ENCODE measurements around the gene AFF3. TPM values are rescaled to one million over a fixed set of nuclear protein-coding genes. Genes with fewer than 3 reads are reported as not detected.

AFF3 gene
- total RNA-seq, 1 experiment from 2014 or later: not detected

GRCh38 chr2:99659874-99660273, 482.5 kb downstream of the AFF3 start:
- Histone ChIP-seq H3K4me1 (ENCODE audit: insufficient read depth, low read length, poor library complexity, severe bottlenecking) (no peaks in the 10 kb centered on the region), H3K4me3 (ENCODE audit: low read depth, low read length, poor library complexity, severe bottlenecking) (no peak overlapping the region), H3K9me3 (ENCODE audit: low read depth, low read length, poor library complexity, severe bottlenecking) (no peaks in the 10 kb centered on the region), H3K27ac (ENCODE audit: low read depth, low read length, poor library complexity, severe bottlenecking) (no peak overlapping the region), H3K27me3 (replicated peaks; ENCODE audit: insufficient read depth, low read depth, low read length, poor library complexity) (peaks cover 10% of the 10 kb centered on the region), H3K36me3 (ENCODE audit: insufficient read depth, low read length, poor library complexity, severe bottlenecking) (no peaks in the 10 kb centered on the region)
- no peak for DNase-seq (ENCODE audit: low spot score)
- ChIA-PET CTCF (no interaction called here), POLR2A (ENCODE audit: low non-redundant PET) (no interaction called here)
- no TSS peak for BruUV-seq (replicated peaks)
- TF ChIP-seq CTCF (conservative IDR thresholded peaks at IDR 0.05; ENCODE audit: low read depth, low read length): no peak
- intact Hi-C loops (cut with micrococcal nuclease; ENCODE audit: unreplicated experiment): no loop called here

- H3K9me3 ChIP-seq (ENCODE audit: low read depth, low read length, poor library complexity, severe bottlenecking): no peaks in the 10 kb centered on the region
- DNase-seq (ENCODE audit: low spot score): no peak
- BruUV-seq (replicated peaks): no TSS peak
- peaks cover 16% of the 10 kb centered on the region for H3K27me3 ChIP-seq (replicated peaks; ENCODE audit: insufficient read depth, low read depth, low read length, poor library complexity)
- H3K4me1 ChIP-seq (ENCODE audit: insufficient read depth, low read length, poor library complexity, severe bottlenecking): no peaks in the 10 kb centered on the region
- CTCF ChIA-PET: no interaction called here
- H3K27ac ChIP-seq (ENCODE audit: low read depth, low read length, poor library complexity, severe bottlenecking): no peak overlapping the region
- H3K36me3 ChIP-seq (ENCODE audit: insufficient read depth, low read length, poor library complexity, severe bottlenecking): no peaks in the 10 kb centered on the region
- TF ChIP-seq EZH2 (IDR thresholded peaks at IDR 0.05; ENCODE audit: borderline replicate concordance, low read depth, low read length, poor library complexity, severe bottlenecking): no peak
- TF ChIP-seq CTCF (conservative IDR thresholded peaks at IDR 0.05; ENCODE audit: low read depth, low read length): no peak
- intact Hi-C loops (cut with micrococcal nuclease; ENCODE audit: unreplicated experiment): no loop called here
- POLR2A ChIA-PET (ENCODE audit: low non-redundant PET): no interaction called here
- no peak overlapping the region for H3K4me3 ChIP-seq (ENCODE audit: low read depth, low read length, poor library complexity, severe bottlenecking)
These were observed 484.6 kb downstream of the AFF3 start for GRCh38 chr2:99657691-99658258.

- Histone ChIP-seq H3K4me1 (ENCODE audit: insufficient read depth, low read length, poor library complexity, severe bottlenecking) (no peaks in the 10 kb centered on the region), H3K9me3 (ENCODE audit: low read depth, low read length, poor library complexity, severe bottlenecking) (no peaks in the 10 kb centered on the region), H3K4me3 (ENCODE audit: low read depth, low read length, poor library complexity, severe bottlenecking) (no peak overlapping the region), H3K27me3 (replicated peaks; ENCODE audit: insufficient read depth, low read depth, low read length, poor library complexity) (peaks cover 16% of the 10 kb centered on the region), H3K27ac (ENCODE audit: low read depth, low read length, poor library complexity, severe bottlenecking) (no peak overlapping the region), H3K36me3 (ENCODE audit: insufficient read depth, low read length, poor library complexity, severe bottlenecking) (no peaks in the 10 kb centered on the region)
- no peak for DNase-seq (ENCODE audit: low spot score)
- TF ChIP-seq EZH2 (IDR thresholded peaks at IDR 0.05; ENCODE audit: borderline replicate concordance, low read depth, low read length, poor library complexity, severe bottlenecking) (no peak), CTCF (conservative IDR thresholded peaks at IDR 0.05; ENCODE audit: low read depth, low read length) (no peak)
- intact Hi-C loops (cut with micrococcal nuclease; ENCODE audit: unreplicated experiment): no loop called here
- CTCF ChIA-PET: no interaction called here
- no TSS peak for BruUV-seq (replicated peaks)
- POLR2A ChIA-PET (ENCODE audit: low non-redundant PET): no interaction called here
These were observed 485.4 kb downstream of the AFF3 start for GRCh38 chr2:99656994-99657393.

Measured in A673 (cell line).